HCT116 (cell line): ENCODE measurements around the gene ISYNA1. TPM values are rescaled to one million over a fixed set of nuclear protein-coding genes. Genes with fewer than 3 reads are reported as not detected.

Experiments
- ATAC-seq: fragments of 200-7000 bp; cut with Tn5 transposase; 2 replicates; pipeline ENCODE4 v1.9.1; 2020; ENCODE audit warnings: mild to moderate bottlenecking, moderate library complexity
- BruUV-seq: library from RNA; stranded (reverse); fragments of 400-500 nt; replicated peaks from 2 replicates; lab custom pipeline; 2021; lab: Mats Ljungman, UMichigan
- CTCF ChIA-PET: fragments of 300-600 bp; sonication (Branson Sonifier 250); formaldehyde crosslinking; loops from one replicate; lab custom pipeline; 2021; ENCODE audit warnings: antibody characterized with exemption; lab: Charles Lee
- POLR2A ChIA-PET: fragments of 300-600, 350-600 bp; sonication (Branson Sonifier 250); formaldehyde crosslinking; loops from one replicate; lab custom pipeline; 2021; ENCODE audit warnings: antibody characterized with exemption; lab: Charles Lee
- RAD21 ChIA-PET, 2 experiments: fragments of 300-600 bp; sonication (Branson Sonifier 250); formaldehyde crosslinking; loops; one replicate each; lab custom pipeline; 2023; ENCODE audit warnings: low total read pairs in 2 of 2; ENCODE audit not compliant: uncharacterized antibody in 2 of 2, unreplicated experiment in 2 of 2, low non-redundant PET in 1 of 2; lab: Charles Lee
- DNase-seq: peaks from one replicate; pipeline ENCODE4 v3.0.0-alpha.2; 2010; ENCODE audit warnings: low read depth, low spot score
- H2AFZ ChIP-seq: fragments of 200-600 bp; shearing (Covaris generic), sonication (generic); 2 replicates; pipeline ENCODE4 v1.6.1; 2017; ENCODE audit warnings: low read depth, mixed run types, mixed read lengths, antibody characterized with exemption, low read length; ENCODE audit not compliant: poor library complexity, severe bottlenecking
- H3K27ac ChIP-seq: 2 replicates; pipeline ENCODE4 v1.5.1; 2012; ENCODE audit warnings: low read depth, low read length
- H3K27me3 ChIP-seq: fragments of 200-600 bp; sonication (generic); 2 replicates; pipeline ENCODE4 v1.6.1; 2016; ENCODE audit warnings: mixed run types, low read length, mixed read lengths; ENCODE audit not compliant: insufficient read depth
- H3K36me3 ChIP-seq, 2 experiments: fragments of 200-500 bp in 1 of 2; fragments of 200-600 bp in 1 of 2; sonication (Bioruptor generic) in 1 of 2; sonication (generic) in 1 of 2; 2 replicates each; pipeline versions ENCODE4 v1.5.1 to v1.6.1; 2014 to 2016; ENCODE audit warnings: low read length in 2 of 2, inconsistent platforms in 1 of 2, mixed read lengths in 1 of 2, mixed run types in 1 of 2; ENCODE audit not compliant: insufficient read depth in 2 of 2, control insufficient read depth in 1 of 2
- H3K4me1 ChIP-seq, 2 experiments: fragments of 200-600 bp in 1 of 2; sonication (generic) in 1 of 2; 2 replicates each; pipeline versions ENCODE4 v1.5.1 to v1.6.1; 2012 to 2017; ENCODE audit warnings: low read length in 2 of 2, inconsistent platforms in 1 of 2, mild to moderate bottlenecking in 1 of 2, mixed read lengths in 1 of 2, mixed run types in 1 of 2, moderate library complexity in 1 of 2; ENCODE audit not compliant: insufficient read depth in 2 of 2, control insufficient read depth in 1 of 2
- H3K4me2 ChIP-seq: fragments of 200-600 bp; sonication (generic); 2 replicates; pipeline ENCODE4 v1.6.1; 2017; ENCODE audit warnings: mixed run types, low read length, mixed read lengths
- H3K4me3 ChIP-seq, 2 experiments: fragments of 200-600 bp in 1 of 2; sonication (generic) in 1 of 2; replicated peaks in 1 of 2; 2 replicates each; pipeline ENCODE4 v1.5.1; 2011 to 2016; ENCODE audit warnings: low read length in 2 of 2, control low read depth in 1 of 2, low read depth in 1 of 2, mild to moderate bottlenecking in 1 of 2, mixed read lengths in 1 of 2, mixed run types in 1 of 2
- H3K79me2 ChIP-seq: fragments of 200-600 bp; sonication (generic); 2 replicates; pipeline ENCODE4 v1.6.1; 2017; ENCODE audit warnings: mild to moderate bottlenecking, mixed run types, low read length, moderate library complexity, mixed read lengths; ENCODE audit not compliant: insufficient read depth
- H3K9ac ChIP-seq: fragments of 200-600 bp; sonication (generic); 2 replicates; pipeline ENCODE4 v1.6.1; 2016; ENCODE audit warnings: low read length, mixed read lengths
- H3K9me2 ChIP-seq: fragments of 200-600 bp; sonication (generic), shearing (Covaris generic); 2 replicates; pipeline ENCODE4 v1.6.1; 2017; ENCODE audit warnings: mixed run types, mild to moderate bottlenecking, moderate library complexity; ENCODE audit not compliant: insufficient read depth
- H3K9me3 ChIP-seq, 2 experiments: fragments of 200-500 bp in 1 of 2; fragments of 200-600 bp in 1 of 2; sonication (Bioruptor generic) in 1 of 2; sonication (generic) in 1 of 2; 2 replicates each; pipeline ENCODE4 v1.6.1; 2014 to 2017; ENCODE audit warnings: low read length in 2 of 2, mixed read lengths in 2 of 2, inconsistent platforms in 1 of 2, low read depth in 1 of 2, mild to moderate bottlenecking in 1 of 2, mixed run types in 1 of 2, moderate library complexity in 1 of 2; ENCODE audit not compliant: control insufficient read depth in 1 of 2, insufficient read depth in 1 of 2
- H4K20me1 ChIP-seq: fragments of 200-600 bp; sonication (generic), shearing (Covaris generic); 2 replicates; pipeline ENCODE4 v1.6.1; 2017; ENCODE audit warnings: mixed run types, mild to moderate bottlenecking, moderate library complexity; ENCODE audit not compliant: insufficient read depth
- ATF3 ChIP-seq: IDR thresholded peaks from 2 replicates; pipeline ENCODE4 v1.6.1; 2012
- CTCF ChIP-seq, 3 experiments: fragments of 200-600 bp in 1 of 3; sonication (generic) in 1 of 3; IDR thresholded peaks in 2 of 3; conservative IDR thresholded peaks in 1 of 3; 2 replicates each; pipeline ENCODE4 v1.5.1; 2012 to 2017; ENCODE audit warnings: low read depth in 2 of 3, low read length in 2 of 3, antibody characterized with exemption in 1 of 3, borderline replicate concordance in 1 of 3, control low read depth in 1 of 3, mild to moderate bottlenecking in 1 of 3, mixed read lengths in 1 of 3, mixed run types in 1 of 3, moderate library complexity in 1 of 3; ENCODE audit not compliant: insufficient read depth in 1 of 3
- ELF1 ChIP-seq: IDR thresholded peaks from 2 replicates; pipeline ENCODE4 v1.6.1; 2012; ENCODE audit warnings: low read depth, borderline replicate concordance
- JUND ChIP-seq: IDR thresholded peaks from 2 replicates; pipeline ENCODE4 v1.6.1; 2012
- POLR2A ChIP-seq: IDR thresholded peaks from 2 replicates; pipeline ENCODE4 v1.7.0; 2011; ENCODE audit warnings: borderline replicate concordance; ENCODE audit not compliant: insufficient read depth, insufficient read length; ENCODE audit errors: extremely low read depth
- REST ChIP-seq: IDR thresholded peaks from 2 replicates; pipeline ENCODE4 v1.6.1; 2012; ENCODE audit warnings: low read depth
- SRF ChIP-seq: IDR thresholded peaks from 2 replicates; pipeline ENCODE4 v1.6.1; 2012; ENCODE audit warnings: low read depth
- intact Hi-C: fragments of 100-400 bp; cut with micrococcal nuclease; formaldehyde crosslinking; loops from 2 replicates; pipeline ENCODE4 v1.10.0; 2022
- total RNA-seq: library from RNA; stranded (reverse); gene quantifications from one replicate; pipeline ENCODE4 v1.2.1, GENCODE V29; 2021; ENCODE audit not compliant: unreplicated experiment

The ISYNA1 gene
- total RNA-seq, 1 experiment from 2014 or later = 365 TPM

- Histone ChIP-seq H3K27ac (no peak overlapping the region), H2AFZ (no peak overlapping the region), H3K27me3 (no peaks in the 10 kb centered on the region), H4K20me1 (no peaks in the 10 kb centered on the region), H3K4me3 (no peak overlapping the region), H3K9me3 (no peaks in the 10 kb centered on the region), H3K79me2 (no peaks in the 10 kb centered on the region; the same call in 1 of the 2 replicates), H3K9ac (no peak overlapping the region), H3K9me2 (no peaks in the 10 kb centered on the region), H3K4me2 (no peak overlapping the region), H3K4me1 (peaks cover 13 to 19% of the 10 kb centered on the region in 2 experiments), H3K36me3 (peaks cover 4 to 32% of the 10 kb centered on the region in 2 experiments)
- TSS peak; percentile 27 for BruUV-seq
- RAD21 ChIA-PET = no interaction called here
- DNase-seq = no peak
- ATAC-seq = no peak
- CTCF ChIA-PET = no interaction called here
- no peak for TF ChIP-seq ELF1
- intact Hi-C loops = no loop called here
- POLR2A ChIA-PET = no interaction called here
Observed at GRCh38 chr19:18444513-18444912, 6.6 kb upstream of the ISYNA1 start.

GRCh38 chr19:18443831-18444230 is 5.9 kb upstream of the ISYNA1 start:
- DNase-seq (no peak), ATAC-seq (no peak)
- no peaks in the 10 kb centered on the region; the same call in 1 of the 2 replicates for H3K79me2 ChIP-seq
- H3K4me2 ChIP-seq = no peak overlapping the region
- ChIA-PET POLR2A (no interaction called here), RAD21 (no interaction called here), CTCF (no interaction called here)
- H3K4me1 ChIP-seq = peaks cover 20 to 25% of the 10 kb centered on the region in 2 experiments
- no peak overlapping the region for H2AFZ ChIP-seq
- H3K9me3 ChIP-seq = no peaks in the 10 kb centered on the region
- intact Hi-C loops = no loop called here
- H3K4me3 ChIP-seq = no peak overlapping the region
- no peak overlapping the region for H3K27ac ChIP-seq
- H3K9ac ChIP-seq = no peak overlapping the region
- no peaks in the 10 kb centered on the region for H4K20me1 ChIP-seq
- no peaks in the 10 kb centered on the region for H3K27me3 ChIP-seq
- TF ChIP-seq ELF1 = no peak
- peaks cover 4 to 25% of the 10 kb centered on the region in 2 experiments for H3K36me3 ChIP-seq
- H3K9me2 ChIP-seq = no peaks in the 10 kb centered on the region
- no TSS peak for BruUV-seq

- intact Hi-C loops = no loop called here
- RAD21 ChIA-PET = no interaction called here
- BruUV-seq = no TSS peak
- H3K4me1 ChIP-seq = peaks cover 24 to 30% of the 10 kb centered on the region in 2 experiments
- H3K9me2 ChIP-seq = no peaks in the 10 kb centered on the region
- DNase-seq (no peak), ATAC-seq (no peak)
- H4K20me1 ChIP-seq = no peaks in the 10 kb centered on the region
- H3K27ac ChIP-seq = no peak overlapping the region
- H3K9ac ChIP-seq = no peak overlapping the region
- H3K27me3 ChIP-seq = no peaks in the 10 kb centered on the region
- no peak overlapping the region for H2AFZ ChIP-seq
- peaks cover 4 to 21% of the 10 kb centered on the region in 2 experiments; a peak in 3 of 4 replicates for H3K36me3 ChIP-seq
- no peaks in the 10 kb centered on the region; the same call in 1 of the 2 replicates for H3K79me2 ChIP-seq
- H3K4me2 ChIP-seq = no peak overlapping the region
- H3K4me3 ChIP-seq = no peak overlapping the region
- CTCF ChIA-PET = interaction anchor here (0.8 kb wide), 1 partner anchor 8 kb away, joined by 3 read pairs; no protein-coding TSS in a partner anchor
- POLR2A ChIA-PET = no interaction called here
- no peaks in the 10 kb centered on the region for H3K9me3 ChIP-seq
- TF ChIP-seq ATF3 (no peak), CTCF (IDR thresholded peaks at IDR 0.05 in 2 of 3, conservative IDR thresholded peaks at IDR 0.05 in 1 of 3; ENCODE audit: borderline replicate concordance in 1 of 3, insufficient read depth in 1 of 3, low read depth in 2 of 3, low read length in 2 of 3) (no peak), POLR2A (no peak), REST (no peak), SRF (no peak), JUND (no peak)
Observed at GRCh38 chr19:18443406-18443805, 5.5 kb upstream of the ISYNA1 start.
